Naive B cell (primary cell): Measurements from ENCODE around the gene TGM6. TPM values are rescaled to one million over a fixed set of nuclear protein-coding genes. Genes with fewer than 3 reads are reported as not detected.

Experiments
- ATAC-seq, 2 donors: fragments of 150-1000 bp; cut with Tn5 transposase; 2 replicates each; pipeline ENCODE4 v1.10.0; 2021; ENCODE audit warnings: low read depth in 2 of 2, mild to moderate bottlenecking in 2 of 2, moderate library complexity in 2 of 2
- DNase-seq: peaks from one replicate; pipeline ENCODE4 v3.0.0; 2022
- H3K27ac Mint-ChIP-seq, 6 donors: one replicate each; pipeline ENCODE4 v1.8.0; 2020 to 2022; ENCODE audit warnings: mild to moderate bottlenecking in 6 of 6, mixed read lengths in 6 of 6, moderate library complexity in 5 of 6, inconsistent platforms in 2 of 6
- H3K27me3 Mint-ChIP-seq, 3 donors: one replicate each; pipeline ENCODE4 v1.8.0; 2021 to 2022; ENCODE audit warnings: mixed read lengths in 3 of 3, mild to moderate bottlenecking in 1 of 3
- H3K36me3 Mint-ChIP-seq, 2 donors: one replicate each; pipeline ENCODE4 v1.8.0; 2020 to 2022; ENCODE audit warnings: mixed read lengths in 2 of 2, inconsistent platforms in 1 of 2, mild to moderate bottlenecking in 1 of 2
- H3K4me1 Mint-ChIP-seq, 3 donors: one replicate each; pipeline ENCODE4 v1.8.0; 2020 to 2022; ENCODE audit warnings: mixed read lengths in 3 of 3, inconsistent platforms in 1 of 3, mild to moderate bottlenecking in 1 of 3, moderate library complexity in 1 of 3
- H3K4me3 Mint-ChIP-seq, 8 donors: one replicate each; pipeline ENCODE4 v1.8.0; 2020 to 2022; ENCODE audit warnings: mild to moderate bottlenecking in 8 of 8, mixed read lengths in 8 of 8, moderate library complexity in 8 of 8, inconsistent platforms in 2 of 8
- H3K9me3 Mint-ChIP-seq, 7 donors: one replicate each; pipeline ENCODE4 v1.8.0; 2020 to 2022; ENCODE audit warnings: mixed read lengths in 7 of 7, mild to moderate bottlenecking in 5 of 7, inconsistent platforms in 2 of 7, moderate library complexity in 1 of 7
- polyA plus RNA-seq, 6 donors: library from polyadenylated mRNA; unstranded; fragments of 300-500 nt; fragmentation: Illumina TruSeq; gene quantifications; one replicate each; pipeline ENCODE4 v1.2.3, GENCODE V29; 2021; ENCODE audit warnings: low read depth in 6 of 6

The TGM6 gene
- polyA plus RNA-seq, 6 donors from 2014 or later: not detected

- peaks cover 52 to 71% (median 67%) of the 10 kb centered on the region in 3 donors for H3K27me3 Mint-ChIP-seq
- H3K27ac Mint-ChIP-seq: no peak overlapping the region
- H3K36me3 Mint-ChIP-seq: peaks cover 0 to 8% of the 10 kb centered on the region in 2 donors
- peaks cover 4 to 26% (median 14%) of the 10 kb centered on the region in 7 donors for H3K9me3 Mint-ChIP-seq
- H3K4me1 Mint-ChIP-seq: no peaks in the 10 kb centered on the region
- ATAC-seq (no peak), DNase-seq (no peak)
- H3K4me3 Mint-ChIP-seq: no peak overlapping the region
Measured at GRCh38 chr20:2373098-2373497, 7.6 kb upstream of the TGM6 start.

GRCh38 chr20:2374346-2375125, 6.2 kb upstream of the TGM6 start:
- Mint-ChIP-seq H3K36me3 (no peaks in the 10 kb centered on the region), H3K9me3 (peaks cover 0 to 13% (median 3%) of the 10 kb centered on the region in 7 donors), H3K27me3 (peaks cover 51 to 58% (median 53%) of the 10 kb centered on the region in 3 donors), H3K4me1 (no peaks in the 10 kb centered on the region), H3K4me3 (no peak overlapping the region), H3K27ac (peak overlapping the region in 2 of 6 donors; percentile 0 to 40)
- DNase-seq (no peak), ATAC-seq (no peak)

- Mint-ChIP-seq H3K27ac (no peak overlapping the region), H3K9me3 (no peaks in the 10 kb centered on the region), H3K4me1 (no peaks in the 10 kb centered on the region), H3K27me3 (peaks cover 38 to 50% (median 49%) of the 10 kb centered on the region in 3 donors), H3K36me3 (peaks cover 0 to 7% of the 10 kb centered on the region in 2 donors), H3K4me3 (no peak overlapping the region)
- ATAC-seq (no peak), DNase-seq (no peak)
Measured at GRCh38 chr20:2378893-2379292, 1.8 kb upstream of the TGM6 start.

- Mint-ChIP-seq H3K4me3 (no peak overlapping the region), H3K4me1 (no peaks in the 10 kb centered on the region), H3K27ac (no peak overlapping the region), H3K36me3 (peaks cover 0 to 7% of the 10 kb centered on the region in 2 donors), H3K27me3 (peaks cover 40 to 50% (median 41%) of the 10 kb centered on the region in 3 donors), H3K9me3 (no peaks in the 10 kb centered on the region)
- no peak for DNase-seq
- ATAC-seq: no peak
Measured at GRCh38 chr20:2379511-2380229, 1.0 kb upstream of the TGM6 start.

GRCh38 chr20:2381303-2381702, 602 bp downstream of the TGM6 start:
- H3K9me3 Mint-ChIP-seq: peaks cover 0 to 2% (median 0%) of the 10 kb centered on the region in 7 donors
- DNase-seq: no peak
- H3K4me3 Mint-ChIP-seq: no peak overlapping the region
- peaks cover 0 to 7% of the 10 kb centered on the region in 2 donors for H3K36me3 Mint-ChIP-seq
- H3K27me3 Mint-ChIP-seq: peaks cover 37 to 57% (median 42%) of the 10 kb centered on the region in 3 donors
- no peak for ATAC-seq
- no peak overlapping the region for H3K27ac Mint-ChIP-seq
- H3K4me1 Mint-ChIP-seq: peaks cover 0 to 3% (median 0%) of the 10 kb centered on the region in 3 donors

GRCh38 chr20:2382833-2383232, 2.1 kb downstream of the TGM6 start:
- no peak for ATAC-seq
- Mint-ChIP-seq H3K4me1 (peaks cover 0 to 5% (median 0%) of the 10 kb centered on the region in 3 donors), H3K36me3 (peaks cover 0 to 7% of the 10 kb centered on the region in 2 donors), H3K4me3 (no peak overlapping the region), H3K9me3 (peaks cover 0 to 9% (median 2%) of the 10 kb centered on the region in 7 donors), H3K27me3 (peaks cover 31 to 51% (median 33%) of the 10 kb centered on the region in 3 donors), H3K27ac (peak overlapping the region in 1 of 6 donors; percentile 63)
- no peak for DNase-seq

- DNase-seq (no peak), ATAC-seq (no peak)
- no peak overlapping the region for H3K27ac Mint-ChIP-seq
- peaks cover 0 to 5% (median 0%) of the 10 kb centered on the region in 3 donors for H3K4me1 Mint-ChIP-seq
- H3K27me3 Mint-ChIP-seq: peaks cover 23 to 47% (median 33%) of the 10 kb centered on the region in 3 donors
- H3K36me3 Mint-ChIP-seq: peaks cover 0 to 7% of the 10 kb centered on the region in 2 donors
- H3K4me3 Mint-ChIP-seq: no peak overlapping the region
- peaks cover 3 to 21% (median 13%) of the 10 kb centered on the region in 7 donors for H3K9me3 Mint-ChIP-seq
Measured at GRCh38 chr20:2385026-2385425, 4.3 kb downstream of the TGM6 start.

- Mint-ChIP-seq H3K27ac (no peak overlapping the region), H3K36me3 (peaks cover 0 to 7% of the 10 kb centered on the region in 2 donors), H3K4me1 (peaks cover 1 to 6% (median 1%) of the 10 kb centered on the region in 3 donors), H3K27me3 (peaks cover 22 to 42% (median 33%) of the 10 kb centered on the region in 3 donors), H3K9me3 (peaks cover 3 to 22% (median 13%) of the 10 kb centered on the region in 7 donors), H3K4me3 (peak overlapping the region in 1 of 8 donors; percentile 2)
- ATAC-seq: no peak
- no peak for DNase-seq
Measured at GRCh38 chr20:2385496-2385895, 4.8 kb downstream of the TGM6 start.

GRCh38 chr20:2386516-2387179, 5.9 kb downstream of the TGM6 start:
- DNase-seq (no peak), ATAC-seq (no peak)
- Mint-ChIP-seq H3K27ac (peak overlapping the region in 2 of 6 donors; percentile 25 to 80), H3K27me3 (peaks cover 18 to 36% (median 33%) of the 10 kb centered on the region in 3 donors), H3K36me3 (peaks cover 0 to 7% of the 10 kb centered on the region in 2 donors), H3K4me1 (peaks cover 13 to 17% (median 13%) of the 10 kb centered on the region in 3 donors), H3K9me3 (peaks cover 3 to 22% (median 13%) of the 10 kb centered on the region in 7 donors), H3K4me3 (peak overlapping the region in 1 of 8 donors; percentile 7)

GRCh38 chr20:2387180-2387577, 6.5 kb downstream of the TGM6 start:
- Mint-ChIP-seq H3K27me3 (peaks cover 13 to 36% (median 33%) of the 10 kb centered on the region in 3 donors), H3K9me3 (peaks cover 3 to 22% (median 13%) of the 10 kb centered on the region in 7 donors), H3K27ac (peak overlapping the region in 2 of 6 donors; percentile 25 to 80), H3K4me1 (peaks cover 18 to 22% (median 18%) of the 10 kb centered on the region in 3 donors), H3K4me3 (no peak overlapping the region), H3K36me3 (peaks cover 0 to 7% of the 10 kb centered on the region in 2 donors)
- peak in 1 of 2 donors; percentile 57 for ATAC-seq
- DNase-seq: no peak

GRCh38 chr20:2387580-2387979, 6.9 kb downstream of the TGM6 start:
- no peak overlapping the region for H3K27ac Mint-ChIP-seq
- DNase-seq (no peak), ATAC-seq (no peak)
- peaks cover 9 to 35% (median 29%) of the 10 kb centered on the region in 3 donors for H3K27me3 Mint-ChIP-seq
- peaks cover 0 to 7% of the 10 kb centered on the region in 2 donors for H3K36me3 Mint-ChIP-seq
- H3K4me1 Mint-ChIP-seq: peaks cover 19 to 23% (median 20%) of the 10 kb centered on the region in 3 donors
- H3K4me3 Mint-ChIP-seq: no peak overlapping the region
- H3K9me3 Mint-ChIP-seq: peaks cover 3 to 22% (median 13%) of the 10 kb centered on the region in 7 donors

- H3K4me1 Mint-ChIP-seq: peaks cover 19 to 22% (median 20%) of the 10 kb centered on the region in 3 donors
- DNase-seq (peak; percentile 31), ATAC-seq (peak; percentile 89 to 99)
- H3K36me3 Mint-ChIP-seq: no peaks in the 10 kb centered on the region
- H3K4me3 Mint-ChIP-seq: peak overlapping the region in 3 of 8 donors; percentile 1 to 65 (median 49)
- peak overlapping the region; percentile 9 to 98 (median 64) for H3K27ac Mint-ChIP-seq
- H3K9me3 Mint-ChIP-seq: peaks cover 3 to 22% (median 13%) of the 10 kb centered on the region in 7 donors
- H3K27me3 Mint-ChIP-seq: peaks cover 0 to 3% (median 0%) of the 10 kb centered on the region in 3 donors
Measured at GRCh38 chr20:2390951-2391675, 10.4 kb downstream of the TGM6 start.
